Activated CD4-positive, alpha-beta T cell treated with anti-CD3 and anti-CD28 coated beads, Interleukin-2, amount 50 U/mL, for 1 hour (primary cell): ENCODE data around the gene GEN1.

Experiments
- DNase-seq: peaks from one replicate; pipeline ENCODE4 v3.0.0-alpha.2; 2020

GEN1 gene

GRCh38 chr2:17753803-17754663 is at the start of gene GEN1, which contains the start of gene SMC6:
GEN1 (plus strand) TSS chr2:17754138; CDS start chr2:17759944, 5,806 bp downstream.
SMC6 (minus strand) TSS chr2:17753810; CDS start chr2:17745946, 7,864 bp downstream.
- peak; percentile 86 for DNase-seq

GRCh38 chr2:17706845-17707244 is 47.1 kb upstream of the GEN1 start:
- no peak for DNase-seq

- DNase-seq, result no peak
Observed at GRCh38 chr2:17708501-17708900, 45.4 kb upstream of the GEN1 start.

- DNase-seq, result no peak
Observed at GRCh38 chr2:17709897-17710296, 44.0 kb upstream of the GEN1 start.

- DNase-seq, result no peak
Observed at GRCh38 chr2:17710547-17711248, 43.2 kb upstream of the GEN1 start.

- DNase-seq, result no peak
Observed at GRCh38 chr2:17713291-17713690, 40.6 kb upstream of the GEN1 start.

GRCh38 chr2:17717666-17718065 is 36.3 kb upstream of the GEN1 start:
- DNase-seq, result no peak

GRCh38 chr2:17718689-17719088 is 35.2 kb upstream of the GEN1 start:
- no peak for DNase-seq

GRCh38 chr2:17719562-17720371 is 34.2 kb upstream of the GEN1 start:
- DNase-seq, result no peak

- DNase-seq, result no peak
Observed at GRCh38 chr2:17728210-17728609, 25.7 kb upstream of the GEN1 start.

- no peak for DNase-seq
Observed at GRCh38 chr2:17729880-17730279, 24.1 kb upstream of the GEN1 start.

- DNase-seq, result no peak
Observed at GRCh38 chr2:17733599-17733998, 20.3 kb upstream of the GEN1 start.

GRCh38 chr2:17735864-17736263 is 18.1 kb upstream of the GEN1 start:
- DNase-seq, result no peak

GRCh38 chr2:17736989-17737388 is 16.9 kb upstream of the GEN1 start:
- no peak for DNase-seq

- no peak for DNase-seq
Observed at GRCh38 chr2:17740203-17740602, 13.7 kb upstream of the GEN1 start.

- DNase-seq, result no peak
Observed at GRCh38 chr2:17747684-17748452, 6.1 kb upstream of the GEN1 start.

GRCh38 chr2:17748745-17749144 is 5.2 kb upstream of the GEN1 start:
- DNase-seq, result no peak

GRCh38 chr2:17749753-17750438 is 4.0 kb upstream of the GEN1 start:
- DNase-seq, result no peak

- no peak for DNase-seq
Observed at GRCh38 chr2:17752246-17752645, 1.7 kb upstream of the GEN1 start.

- no peak for DNase-seq
Observed at GRCh38 chr2:17752892-17753802, 791 bp upstream of the GEN1 start.
